NCI-H1930 (cell line): ENCODE measurements around the gene SH3RF2.
"Not testable (repeated sequence)": the region's sequence is repeated elsewhere in the genome, so short reads cannot be mapped to it uniquely, and the experiment has no call there.

Experiments
- DNase-seq, 2 experiments: peaks; one replicate each; lab custom pipeline; 2025; lab: John Stamatoyannopoulos, UW

The SH3RF2 gene

GRCh38 chr5:145936401-145937131 lies at the start of gene SH3RF2:
Gene SH3RF2, plus strand, starts transcription at chr5:145936578. Its CDS starts 1,351 bp downstream, at chr5:145937929.
- no peak for DNase-seq

- no peak for DNase-seq
Observed at GRCh38 chr5:145887217-145887616, 49.2 kb upstream of the SH3RF2 start.

- no peak for DNase-seq
Observed at GRCh38 chr5:145887976-145888574, 48.3 kb upstream of the SH3RF2 start.

GRCh38 chr5:145889611-145890010 lies 46.8 kb upstream of the SH3RF2 start:
- DNase-seq, result no peak

- DNase-seq, result not testable (repeated sequence)
Observed at GRCh38 chr5:145891378-145891777, 45.0 kb upstream of the SH3RF2 start.

GRCh38 chr5:145898171-145898570 lies 38.2 kb upstream of the SH3RF2 start:
- DNase-seq, result no peak

GRCh38 chr5:145902421-145902820 lies 34.0 kb upstream of the SH3RF2 start:
- no peak for DNase-seq

- DNase-seq, result no peak
Observed at GRCh38 chr5:145903113-145903512, 33.3 kb upstream of the SH3RF2 start.

GRCh38 chr5:145903867-145904266 lies 32.5 kb upstream of the SH3RF2 start:
- no peak for DNase-seq

GRCh38 chr5:145904743-145905142 lies 31.6 kb upstream of the SH3RF2 start:
- no peak for DNase-seq

- no peak for DNase-seq
Observed at GRCh38 chr5:145906401-145906800, 30.0 kb upstream of the SH3RF2 start.

GRCh38 chr5:145908206-145908960 lies 28.0 kb upstream of the SH3RF2 start:
- DNase-seq, result no peak

GRCh38 chr5:145911164-145911563 lies 25.2 kb upstream of the SH3RF2 start:
- DNase-seq, result no peak

- no peak for DNase-seq
Observed at GRCh38 chr5:145912019-145912418, 24.4 kb upstream of the SH3RF2 start.

GRCh38 chr5:145912594-145912993 lies 23.8 kb upstream of the SH3RF2 start:
- DNase-seq, result no peak

GRCh38 chr5:145913701-145914100 lies 22.7 kb upstream of the SH3RF2 start:
- no peak for DNase-seq

GRCh38 chr5:145915970-145916638 lies 20.3 kb upstream of the SH3RF2 start:
- DNase-seq, result no peak

GRCh38 chr5:145917288-145917687 lies 19.1 kb upstream of the SH3RF2 start:
- DNase-seq, result no peak

- no peak for DNase-seq
Observed at GRCh38 chr5:145918397-145918796, 18.0 kb upstream of the SH3RF2 start.

- no peak for DNase-seq
Observed at GRCh38 chr5:145919413-145919812, 17.0 kb upstream of the SH3RF2 start.

- no peak for DNase-seq
Observed at GRCh38 chr5:145920542-145921210, 15.7 kb upstream of the SH3RF2 start.

- no peak for DNase-seq
Observed at GRCh38 chr5:145921211-145921610, 15.2 kb upstream of the SH3RF2 start.
